HepG2 (cell line): ENCODE measurements around the gene VMO1. TPM values are rescaled to one million over a fixed set of nuclear protein-coding genes. Genes with fewer than 3 reads are reported as not detected.

Source experiments
- AGO2 ChIP-seq: fragments of 200-400 bp; formaldehyde crosslinking; optimal IDR thresholded peaks from 2 replicates; pipeline ENCODE3; 2017; ENCODE audit warnings: mild to moderate bottlenecking, low read depth, low read length, moderate library complexity
- EZH2 ChIP-seq: conservative IDR thresholded peaks from 2 replicates; pipeline ENCODE4 v1.6.1; 2012; ENCODE audit warnings: mild to moderate bottlenecking, low read depth, low read length, moderate library complexity
- GATA4 ChIP-seq: sonication (generic); IDR thresholded peaks from 2 replicates; pipeline ENCODE4 v1.6.1; 2016; ENCODE audit warnings: antibody characterized with exemption, low read depth, borderline replicate concordance
- GATAD2A ChIP-seq: IDR thresholded peaks from 2 replicates; pipeline ENCODE4 v1.6.1; 2016
- GPN1 ChIP-seq: sonication (generic); formaldehyde crosslinking; IDR thresholded peaks from 2 replicates; pipeline ENCODE4 v1.5.1; 2020; ENCODE audit warnings: missing genetic modification reagents, borderline replicate concordance
- ISL2 ChIP-seq: sonication (generic); formaldehyde crosslinking; IDR thresholded peaks from 2 replicates; pipeline ENCODE4 v1.5.0; 2020; ENCODE audit warnings: missing genetic modification reagents
- KAT2B ChIP-seq: fragments of 150-350 bp; IDR thresholded peaks from 2 replicates; pipeline ENCODE4 v1.6.1; 2014; ENCODE audit warnings: low read depth, low read length, borderline replicate concordance
- MAZ ChIP-seq, 2 experiments: sonication (generic) in 1 of 2; formaldehyde crosslinking in 1 of 2; IDR thresholded peaks; 2 replicates each; pipeline versions ENCODE4 v1.5.0 to v1.6.1; 2012 to 2020; ENCODE audit warnings: low read depth in 2 of 2, mild to moderate bottlenecking in 2 of 2, borderline replicate concordance in 1 of 2, improper control_type of control experiment in 1 of 2, low read length in 1 of 2, missing genetic modification reagents in 1 of 2, moderate library complexity in 1 of 2
- MEF2D ChIP-seq: sonication (generic); formaldehyde crosslinking; IDR thresholded peaks from 2 replicates; pipeline ENCODE4 v1.5.1; 2020; ENCODE audit warnings: mild to moderate bottlenecking, missing genetic modification reagents
- NAIF1 ChIP-seq: sonication (generic); formaldehyde crosslinking; IDR thresholded peaks from 2 replicates; pipeline ENCODE4 v1.5.0; 2020; ENCODE audit warnings: mild to moderate bottlenecking, missing genetic modification reagents, borderline replicate concordance
- NR1H2 ChIP-seq: sonication (generic); formaldehyde crosslinking; IDR thresholded peaks from 2 replicates; pipeline ENCODE4 v1.8.1; 2022; ENCODE audit warnings: low read depth, missing genetic modification reagents, borderline replicate concordance
- PITX1 ChIP-seq: sonication (generic); formaldehyde crosslinking; IDR thresholded peaks from 2 replicates; pipeline ENCODE4 v1.5.1; 2020; ENCODE audit warnings: mild to moderate bottlenecking, missing genetic modification reagents
- RXRA ChIP-seq: sonication (generic); formaldehyde crosslinking; IDR thresholded peaks from 2 replicates; pipeline ENCODE4 v1.5.1; 2020; ENCODE audit warnings: missing genetic modification reagents
- THAP9 ChIP-seq: sonication (generic); formaldehyde crosslinking; IDR thresholded peaks from 2 replicates; pipeline ENCODE4; 2020; ENCODE audit warnings: missing genetic modification reagents, mild to moderate bottlenecking, borderline replicate concordance
- XBP1 ChIP-seq: sonication (generic); formaldehyde crosslinking; IDR thresholded peaks from 2 replicates; pipeline ENCODE4 v1.5.0; 2020; ENCODE audit warnings: missing genetic modification reagents
- ZBTB34 ChIP-seq: sonication (generic); formaldehyde crosslinking; IDR thresholded peaks from 2 replicates; pipeline ENCODE4 v1.8.0; 2022; ENCODE audit warnings: mild to moderate bottlenecking, missing genetic modification reagents
- ZBTB8A ChIP-seq: sonication (generic); formaldehyde crosslinking; IDR thresholded peaks from 2 replicates; pipeline ENCODE4 v1.4.0; 2020; ENCODE audit warnings: mild to moderate bottlenecking, low read depth, missing genetic modification reagents, borderline replicate concordance
- ZFP36 ChIP-seq: fragments of 150-350 bp; IDR thresholded peaks from 2 replicates; pipeline ENCODE4 v1.6.1; 2018; ENCODE audit warnings: borderline replicate concordance, low read length, low read depth; ENCODE audit not compliant: partially characterized antibody
- ZKSCAN1 ChIP-seq: fragments of 150-350 bp; IDR thresholded peaks from 2 replicates; pipeline ENCODE4 v1.6.1; 2014; ENCODE audit warnings: low read length
- ZNF337 ChIP-seq: sonication (generic); formaldehyde crosslinking; IDR thresholded peaks from 2 replicates; pipeline ENCODE4 v1.5.1; 2020; ENCODE audit warnings: missing genetic modification reagents, low read depth, mild to moderate bottlenecking, borderline replicate concordance
- ZNF34 ChIP-seq: sonication (generic); formaldehyde crosslinking; IDR thresholded peaks from 2 replicates; pipeline ENCODE4 v1.4.0; 2020; ENCODE audit warnings: mild to moderate bottlenecking, missing genetic modification reagents, borderline replicate concordance
- ZNF549 ChIP-seq: sonication (generic); formaldehyde crosslinking; IDR thresholded peaks from 2 replicates; pipeline ENCODE4 v1.5.0; 2020; ENCODE audit warnings: missing genetic modification reagents
- ZNF713 ChIP-seq: sonication (generic); formaldehyde crosslinking; IDR thresholded peaks from 2 replicates; pipeline ENCODE4 v1.4.0; 2020; ENCODE audit warnings: mild to moderate bottlenecking, missing genetic modification reagents
- ZNF737 ChIP-seq: sonication (generic); formaldehyde crosslinking; IDR thresholded peaks from 2 replicates; pipeline ENCODE4 v1.5.0; 2020; ENCODE audit warnings: missing genetic modification reagents, mild to moderate bottlenecking, borderline replicate concordance
- ZNF761 ChIP-seq: sonication (generic); formaldehyde crosslinking; conservative IDR thresholded peaks from 2 replicates; pipeline ENCODE4 v1.4.0; 2020; ENCODE audit warnings: mild to moderate bottlenecking, missing genetic modification reagents
- polyA plus RNA-seq, 8 experiments: library from polyadenylated mRNA; depleted of rRNA in 3 of 8; stranded (reverse) in 7 of 8; unstranded in 1 of 8; fragments of >200 nt; fragmentation: Illumina TruSeq in 4 of 8; extraction: Trizol in 4 of 8; gene quantifications; 2 replicates each; pipeline versions ENCODE4 v1.2.1 to v1.2.3, GENCODE V29; 2011 to 2016; ENCODE audit warnings: low read depth in 4 of 8, missing spikeins in 1 of 8, mixed read lengths in 1 of 8; ENCODE audit not compliant: insufficient read depth in 1 of 8
- total RNA-seq, 5 experiments: library from RNA; depleted of rRNA; stranded (reverse); fragments of >200 nt; fragmentation: Illumina TruSeq; extraction: Trizol; gene quantifications; 2 replicates each; pipeline ENCODE4 v1.2.3, GENCODE V29; 2016; ENCODE audit warnings: low read depth in 1 of 5
- TF ChIP-seq, protein P1 (sequence below): sonication (generic); formaldehyde crosslinking; conservative IDR thresholded peaks from 2 replicates; pipeline ENCODE4 v1.4.0; 2020; ENCODE audit warnings: missing genetic modification reagents

Gene VMO1
- total and polyA plus RNA-seq, 2 of the 13 experiments (the other 11 are each of a cell fraction or from before 2014, with no cell fraction given) = not detected

DNA sequence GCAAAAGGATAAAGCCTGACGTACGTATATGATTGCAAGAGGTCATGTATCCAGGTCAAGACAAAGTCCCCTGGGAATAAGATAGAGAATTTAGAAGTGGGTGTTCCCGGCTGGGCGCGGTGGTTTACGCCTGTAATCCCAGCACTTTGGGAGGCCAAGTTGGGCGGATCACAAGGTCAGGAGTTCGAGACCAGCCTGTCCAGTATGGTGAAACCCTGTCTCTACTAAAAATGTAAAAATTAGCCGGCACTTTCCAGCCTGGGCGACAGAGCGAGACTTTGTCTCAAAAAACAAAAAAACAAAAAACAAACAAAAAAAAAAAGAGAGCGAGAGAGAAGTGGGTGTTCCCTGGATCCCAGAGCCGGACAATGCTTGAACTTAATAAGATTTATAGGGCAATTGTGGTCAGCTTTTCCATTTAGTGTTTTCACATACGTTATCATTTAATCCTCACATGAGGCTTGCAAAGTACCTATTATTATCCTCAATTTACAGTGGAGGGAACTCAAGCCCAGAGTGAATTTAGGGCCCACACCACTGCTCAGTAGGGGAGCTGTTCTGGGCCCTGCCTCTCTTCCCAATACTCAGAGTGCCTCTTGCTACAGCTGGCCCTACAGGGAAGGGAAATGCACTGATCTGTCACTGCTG, 2.1 kb upstream of the VMO1 start (continued):
- TF ChIP-seq AGO2 = no peak
- no peak for TF ChIP-seq ZKSCAN1
- TF ChIP-seq ZNF713 (CRISPR knock-in tag) = no peak
- TF ChIP-seq ZFP36 = no peak
- TF ChIP-seq ZNF337 (CRISPR knock-in tag) = no peak; the same call in 1 of the 2 replicates
- no peak for TF ChIP-seq THAP9 (CRISPR knock-in tag)
- no peak for TF ChIP-seq MEF2D
- no peak; the same call in 1 of the 2 replicates for TF ChIP-seq PITX1 (CRISPR knock-in tag)
- no peak for TF ChIP-seq XBP1 (CRISPR knock-in tag)
- 0 out of 2 replicates have a peak, but pooled peaks have one; percentile 21 for TF ChIP-seq ZNF761 (CRISPR knock-in tag)
- TF ChIP-seq ZBTB34 = peak; percentile 5; the same call in 1 of the 2 replicates
- 0 out of 2 replicates have a peak, but pooled peaks have one; percentile 19 for TF ChIP-seq ZNF34 (CRISPR knock-in tag)
- TF ChIP-seq, protein P1, sequence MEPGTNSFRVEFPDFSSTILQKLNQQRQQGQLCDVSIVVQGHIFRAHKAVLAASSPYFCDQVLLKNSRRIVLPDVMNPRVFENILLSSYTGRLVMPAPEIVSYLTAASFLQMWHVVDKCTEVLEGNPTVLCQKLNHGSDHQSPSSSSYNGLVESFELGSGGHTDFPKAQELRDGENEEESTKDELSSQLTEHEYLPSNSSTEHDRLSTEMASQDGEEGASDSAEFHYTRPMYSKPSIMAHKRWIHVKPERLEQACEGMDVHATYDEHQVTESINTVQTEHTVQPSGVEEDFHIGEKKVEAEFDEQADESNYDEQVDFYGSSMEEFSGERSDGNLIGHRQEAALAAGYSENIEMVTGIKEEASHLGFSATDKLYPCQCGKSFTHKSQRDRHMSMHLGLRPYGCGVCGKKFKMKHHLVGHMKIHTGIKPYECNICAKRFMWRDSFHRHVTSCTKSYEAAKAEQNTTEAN (CRISPR knock-in tag) = no peak
- peak; percentile 8; the same call in 1 of the 2 replicates for TF ChIP-seq GATA4
- TF ChIP-seq EZH2 = no peak
- no peak for TF ChIP-seq GATAD2A (CRISPR knock-in tag)
- TF ChIP-seq NAIF1 (CRISPR knock-in tag) = no peak
- no peak for TF ChIP-seq KAT2B
- TF ChIP-seq GPN1 = no peak
- no peak for TF ChIP-seq ZNF737 (CRISPR knock-in tag)
- no peak for TF ChIP-seq ZNF549 (CRISPR knock-in tag)
- TF ChIP-seq RXRA (CRISPR knock-in tag) = no peak
- no peak for TF ChIP-seq ZBTB8A (CRISPR knock-in tag)
- TF ChIP-seq MAZ (IDR thresholded peaks at IDR 0.05; ENCODE audit: borderline replicate concordance, low read depth, low read length) = no peak
- TF ChIP-seq MAZ (CRISPR knock-in tag; IDR thresholded peaks at IDR 0.05; ENCODE audit: low read depth) = no peak
- no peak for TF ChIP-seq ISL2 (CRISPR knock-in tag)
- TF ChIP-seq NR1H2 (CRISPR knock-in tag) = no peak
